Colon (tissue), 2 donors: ENCODE data around the gene NFASC.

Source experiments
- FAIRE-seq: peaks from 2 replicates; lab custom pipeline; 2012; peaks lifted over from hg19 to GRCh38; lab: Jason Lieb, UNC
- donor health status: control.
- donor health status: control.

NFASC gene

DNA sequence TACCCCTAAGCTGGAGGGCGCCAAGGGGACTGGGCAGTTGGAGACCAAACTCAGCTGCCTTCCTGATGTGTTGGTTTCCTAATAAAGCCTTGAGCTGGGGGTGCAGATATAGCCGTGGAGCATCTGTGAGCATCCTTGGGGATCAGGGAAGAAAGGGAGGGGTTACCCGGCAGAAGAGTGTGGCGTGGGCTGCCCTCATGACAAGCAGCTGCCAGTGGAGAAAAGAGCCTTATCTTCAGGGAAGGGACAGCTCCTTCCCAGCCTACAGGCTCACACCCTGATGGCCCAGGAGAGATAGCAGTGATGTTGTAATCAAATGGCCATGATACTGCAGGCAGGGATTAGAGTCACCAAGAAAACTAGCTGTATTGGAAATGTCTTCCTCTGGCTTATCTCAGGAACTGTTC, 10.8 kb upstream of the NFASC start:
- no peak for FAIRE-seq

GRCh38 chr1:204863024-204863423, 7.6 kb upstream of the NFASC start:
- no peak for FAIRE-seq

GRCh38 chr1:204863730-204864129, 6.9 kb upstream of the NFASC start:
- FAIRE-seq = no peak

GRCh38 chr1:204866051-204866596, 4.5 kb upstream of the NFASC start:
- FAIRE-seq = no peak

GRCh38 chr1:204867203-204867602, 3.5 kb upstream of the NFASC start:
- FAIRE-seq = no peak

GRCh38 chr1:204867666-204868339, 2.9 kb upstream of the NFASC start:
- no peak for FAIRE-seq

DNA sequence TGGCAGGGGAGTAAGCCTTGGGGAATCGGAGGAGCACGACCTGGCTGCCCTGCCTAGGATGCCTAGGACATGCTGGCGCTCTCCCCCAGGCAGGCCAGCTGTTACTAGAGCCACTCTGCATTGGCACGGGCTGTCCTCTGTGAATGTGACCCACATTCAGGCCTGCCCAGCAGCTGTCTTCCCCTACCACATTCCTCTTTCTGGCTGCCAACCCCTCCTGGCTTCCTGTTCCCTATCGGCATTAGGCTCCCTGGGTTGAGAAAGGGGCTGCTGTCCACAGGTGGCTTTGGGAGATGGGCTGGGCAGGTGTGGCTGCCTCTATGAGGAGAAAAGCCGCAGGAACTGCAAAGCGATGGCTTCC, 2.3 kb upstream of the NFASC start:
- no peak for FAIRE-seq

- FAIRE-seq = no peak
Measured at GRCh38 chr1:204869097-204869496, 1.6 kb upstream of the NFASC start.

DNA sequence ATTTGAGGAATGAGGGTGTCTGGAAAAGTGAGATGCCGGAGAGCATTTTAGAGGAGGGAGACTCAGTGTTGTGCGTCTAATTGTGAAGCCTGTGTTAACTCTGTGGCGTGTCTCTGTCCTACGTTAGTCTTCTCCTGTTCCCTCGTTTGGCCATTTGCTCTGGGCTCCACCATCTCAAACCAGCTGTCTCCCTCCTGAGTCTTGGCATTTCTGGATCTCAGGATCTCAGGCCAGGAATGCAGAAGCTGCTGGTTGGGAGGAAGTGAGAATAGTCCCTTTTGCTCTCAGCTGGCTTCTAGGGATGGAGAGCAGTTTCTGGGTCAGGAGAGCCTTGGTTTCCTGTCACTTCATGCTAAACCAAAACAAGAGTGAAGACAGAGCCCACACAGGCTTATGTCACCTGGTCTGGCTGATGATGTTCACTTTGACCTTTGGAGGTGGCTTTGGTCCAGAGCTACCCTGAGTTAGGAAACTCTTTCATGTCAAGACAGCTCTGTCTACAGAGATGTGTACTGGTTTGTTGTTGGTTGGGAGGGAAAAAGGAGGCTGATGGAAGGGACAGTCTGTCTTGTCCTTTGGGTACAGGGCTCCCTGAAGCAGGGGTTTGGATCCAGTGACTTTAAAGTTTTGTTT, 859 bp downstream of the NFASC start:
- FAIRE-seq = no peak

DNA sequence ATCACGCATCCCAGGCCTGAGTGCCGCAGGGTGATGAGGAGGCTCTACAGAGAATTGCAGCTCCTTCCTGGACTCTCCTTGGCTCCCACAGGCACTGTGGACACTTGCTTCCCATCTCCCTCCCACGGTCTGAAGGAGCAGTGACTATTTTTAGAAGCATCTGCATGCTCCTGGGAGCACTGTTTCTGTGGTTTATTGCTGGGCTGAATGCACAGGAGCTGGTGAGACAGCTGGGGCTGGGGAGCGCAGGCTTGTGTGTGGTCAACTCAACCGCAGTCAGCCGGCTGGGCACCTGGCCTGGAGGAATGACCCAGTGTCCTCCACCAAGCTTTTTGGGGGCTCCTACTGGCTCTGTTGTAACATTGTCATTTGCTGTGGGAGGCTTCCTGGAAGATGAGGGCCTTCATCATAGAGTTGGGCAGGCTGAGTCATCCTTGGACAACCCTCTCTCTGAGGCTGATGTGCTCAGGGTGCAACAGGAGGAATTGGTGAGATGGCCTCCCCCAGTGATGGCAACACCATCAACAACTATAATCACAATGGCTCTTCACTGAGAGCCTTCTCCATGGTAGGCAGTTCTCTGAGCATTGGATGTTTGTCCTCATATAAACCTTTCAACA, 1.7 kb downstream of the NFASC start:
- no peak for FAIRE-seq

DNA sequence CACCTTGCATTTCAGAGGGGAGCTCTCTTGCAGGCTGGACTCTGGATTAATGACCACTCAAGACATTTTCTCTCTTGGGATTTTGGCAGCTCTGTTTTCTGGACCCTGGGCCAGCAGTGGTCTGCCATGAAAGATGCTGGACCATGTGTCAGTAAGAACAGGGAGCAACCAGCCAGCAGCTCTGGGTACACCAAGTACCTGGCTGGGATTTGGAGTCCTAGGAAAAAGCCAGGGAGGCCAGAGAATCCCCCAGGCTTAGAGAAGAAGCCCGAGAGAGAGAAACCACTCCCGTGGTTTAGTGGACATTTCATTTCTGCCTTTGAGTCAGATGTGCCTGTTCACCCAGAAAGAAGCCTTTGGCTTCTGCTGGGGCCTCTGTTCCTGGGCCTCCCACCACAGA, 2.5 kb downstream of the NFASC start:
- FAIRE-seq = no peak

GRCh38 chr1:204873714-204874113, 3.1 kb downstream of the NFASC start:
- FAIRE-seq = no peak

GRCh38 chr1:204874274-204874673, 3.6 kb downstream of the NFASC start:
- FAIRE-seq = no peak

DNA sequence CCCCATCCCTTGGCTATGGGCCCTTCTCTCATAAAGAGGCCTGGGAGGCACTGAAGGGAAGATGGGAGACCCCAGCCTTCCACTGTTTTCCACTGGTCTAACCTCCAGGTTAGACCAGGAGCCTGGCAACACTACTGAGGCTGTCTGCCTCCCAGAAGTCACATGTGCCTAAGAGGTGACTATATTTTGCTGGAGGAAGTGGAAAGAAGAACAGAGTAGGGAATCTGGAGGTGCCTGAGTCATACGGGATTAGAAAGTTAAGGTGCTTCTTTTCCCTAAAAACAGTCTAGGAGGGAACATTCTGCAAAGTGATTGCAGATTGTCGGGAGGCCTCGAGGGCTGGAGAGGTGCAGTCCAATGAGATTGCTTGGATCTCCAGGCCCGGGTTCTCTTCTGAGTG, 4.6 kb downstream of the NFASC start:
- FAIRE-seq = no peak

DNA sequence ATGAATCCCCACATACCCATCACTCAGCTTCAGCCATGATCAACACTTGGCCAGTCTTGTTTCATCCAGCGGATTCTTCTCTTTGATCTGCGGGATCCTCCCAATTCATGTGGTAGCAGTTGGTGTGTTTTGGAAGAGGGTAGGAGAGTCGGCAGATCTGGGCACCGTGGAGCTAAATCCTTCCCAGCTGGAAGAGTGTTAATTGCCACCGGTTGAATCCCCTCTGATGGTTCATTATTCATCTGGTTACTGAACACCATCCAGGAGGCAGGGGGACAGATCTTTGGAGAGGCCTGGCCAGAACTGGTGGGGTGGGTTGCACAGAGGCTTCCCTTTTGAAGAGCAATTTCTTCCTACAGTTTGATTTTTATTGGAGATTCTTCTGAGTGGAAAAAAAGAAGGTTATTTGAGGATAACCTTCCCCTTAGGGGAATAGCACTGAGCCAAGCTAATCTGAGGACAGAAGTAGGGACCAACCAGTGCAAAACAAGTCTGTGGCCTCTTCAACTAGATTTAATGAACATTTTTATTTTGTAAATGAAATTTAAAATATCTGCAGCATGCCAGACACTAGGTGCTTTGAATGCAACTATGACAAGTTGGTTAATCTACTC, 8.1 kb downstream of the NFASC start:
- FAIRE-seq = no peak

GRCh38 chr1:204879351-204879750, 8.7 kb downstream of the NFASC start:
- no peak for FAIRE-seq

- no peak for FAIRE-seq
Measured at GRCh38 chr1:204880906-204881305, 10.2 kb downstream of the NFASC start.

GRCh38 chr1:204882479-204882878, 11.8 kb downstream of the NFASC start:
- FAIRE-seq = no peak

- FAIRE-seq = no peak
Measured at GRCh38 chr1:204883405-204883804, 12.7 kb downstream of the NFASC start.

GRCh38 chr1:204885288-204885711, 14.6 kb downstream of the NFASC start:
- no peak for FAIRE-seq

DNA sequence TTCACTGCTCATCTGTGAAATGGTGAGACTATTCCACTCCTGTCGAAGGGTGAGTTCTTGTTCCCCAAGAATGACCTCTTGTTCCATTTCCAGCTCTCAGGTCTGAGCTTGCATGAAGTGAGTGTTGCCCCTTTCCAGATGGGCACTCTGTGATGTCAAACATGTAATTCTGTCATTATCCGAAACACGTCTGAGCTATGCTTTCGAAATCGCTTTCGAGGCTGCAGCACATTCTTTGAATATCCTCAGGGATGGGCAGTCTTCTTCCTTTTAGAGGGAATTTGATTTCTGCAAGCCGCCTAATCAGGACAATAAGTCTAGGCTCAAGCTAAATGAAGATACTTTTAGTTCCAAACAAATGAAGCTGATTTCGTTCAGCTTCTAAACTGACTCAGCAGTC, 15.1 kb downstream of the NFASC start:
- no peak for FAIRE-seq

GRCh38 chr1:204887846-204888245, 17.2 kb downstream of the NFASC start:
- no peak for FAIRE-seq

DNA sequence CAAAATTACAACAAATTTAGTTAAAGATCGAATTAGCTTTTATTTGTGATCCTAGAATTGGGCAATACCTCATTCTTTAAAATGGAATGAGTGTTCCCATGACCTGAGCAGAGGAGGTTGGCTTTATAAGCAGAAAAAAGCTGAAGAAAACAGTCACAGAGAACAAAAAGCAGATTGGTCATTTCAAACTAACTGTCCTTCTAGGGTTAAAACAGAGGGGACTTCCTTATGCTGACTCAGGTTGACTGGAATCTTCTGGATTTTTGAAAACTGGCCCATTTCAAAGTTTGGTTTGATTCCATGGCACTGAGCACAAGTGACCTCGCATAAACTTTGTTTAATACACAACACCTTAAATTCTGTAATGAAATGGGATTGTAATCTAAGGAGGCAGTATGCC, 17.6 kb downstream of the NFASC start:
- FAIRE-seq = no peak
